Brain microvascular endothelial cell (primary cell): ENCODE measurements around the gene MTA2.
"Not testable (repeated sequence)": the region's sequence is repeated elsewhere in the genome, so short reads cannot be mapped to it uniquely, and the experiment has no call there.

ENCODE experiments used
- DNase-seq: peaks from one replicate; pipeline ENCODE4 v3.0.0-alpha.2; 2020
- H3K27ac ChIP-seq: fragments of 250-450 bp; sonication (Bioruptor Pico); 2 replicates; pipeline ENCODE4 v1.5.1; 2020; ENCODE audit warnings: mild to moderate bottlenecking, moderate library complexity
- H3K27me3 ChIP-seq: fragments of 250-450 bp; sonication (Bioruptor Pico); replicated peaks from 2 replicates; pipeline ENCODE4 v1.5.1; 2020; ENCODE audit warnings: mild to moderate bottlenecking
- H3K36me3 ChIP-seq: fragments of 250-450 bp; sonication (Bioruptor Pico); replicated peaks from 2 replicates; pipeline ENCODE4 v1.5.1; 2020; ENCODE audit warnings: mild to moderate bottlenecking
- H3K4me3 ChIP-seq: 2 replicates; pipeline ENCODE4 v1.5.1; 2011; ENCODE audit warnings: low read depth, mild to moderate bottlenecking, control low read depth, low read length, moderate library complexity
- in situ Hi-C: cut with HindIII; loops from 2 replicates; pipeline ENCODE4 v1.10.0; 2017; ENCODE audit warnings: low sequenced_read_pairs, low pct_ligation_motif_present
- TF ChIP-seq, protein P1 (sequence below): IDR thresholded peaks from 2 replicates; pipeline ENCODE4 v1.5.1; 2011; ENCODE audit warnings: low read depth, mild to moderate bottlenecking, moderate library complexity, low read length, control low read depth, inconsistent platforms; ENCODE audit errors: missing control alignments

The MTA2 gene

DNA sequence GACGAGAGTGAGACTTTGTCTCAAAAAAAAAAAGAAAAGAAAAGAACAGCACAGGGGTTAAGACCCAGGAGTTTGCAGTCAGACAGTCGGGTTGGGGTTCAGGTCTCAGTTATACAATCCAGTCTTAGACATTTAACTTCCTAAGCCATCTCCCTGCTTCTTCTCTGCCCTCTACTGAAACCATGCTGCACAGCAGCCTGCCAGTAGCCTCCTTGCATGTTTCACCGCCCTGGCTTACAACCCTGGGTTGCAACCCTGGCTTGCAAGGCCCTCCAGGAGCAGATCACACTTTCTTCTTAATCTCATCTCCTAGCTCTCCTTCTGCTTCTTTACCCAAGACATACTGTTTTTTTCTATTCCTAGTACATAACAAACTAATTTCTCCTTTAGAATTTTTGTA, 26.0 kb upstream of the MTA2 start:
- no peak overlapping the region for H3K27ac ChIP-seq
- H3K36me3 ChIP-seq, result peaks cover 68% of the 10 kb centered on the region
- DNase-seq, result no peak
- H3K27me3 ChIP-seq, result no peaks in the 10 kb centered on the region
- TF ChIP-seq, protein P1, sequence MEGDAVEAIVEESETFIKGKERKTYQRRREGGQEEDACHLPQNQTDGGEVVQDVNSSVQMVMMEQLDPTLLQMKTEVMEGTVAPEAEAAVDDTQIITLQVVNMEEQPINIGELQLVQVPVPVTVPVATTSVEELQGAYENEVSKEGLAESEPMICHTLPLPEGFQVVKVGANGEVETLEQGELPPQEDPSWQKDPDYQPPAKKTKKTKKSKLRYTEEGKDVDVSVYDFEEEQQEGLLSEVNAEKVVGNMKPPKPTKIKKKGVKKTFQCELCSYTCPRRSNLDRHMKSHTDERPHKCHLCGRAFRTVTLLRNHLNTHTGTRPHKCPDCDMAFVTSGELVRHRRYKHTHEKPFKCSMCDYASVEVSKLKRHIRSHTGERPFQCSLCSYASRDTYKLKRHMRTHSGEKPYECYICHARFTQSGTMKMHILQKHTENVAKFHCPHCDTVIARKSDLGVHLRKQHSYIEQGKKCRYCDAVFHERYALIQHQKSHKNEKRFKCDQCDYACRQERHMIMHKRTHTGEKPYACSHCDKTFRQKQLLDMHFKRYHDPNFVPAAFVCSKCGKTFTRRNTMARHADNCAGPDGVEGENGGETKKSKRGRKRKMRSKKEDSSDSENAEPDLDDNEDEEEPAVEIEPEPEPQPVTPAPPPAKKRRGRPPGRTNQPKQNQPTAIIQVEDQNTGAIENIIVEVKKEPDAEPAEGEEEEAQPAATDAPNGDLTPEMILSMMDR, result peak; percentile 24
- in situ Hi-C loops, result no loop called here
- no peak overlapping the region for H3K4me3 ChIP-seq

DNA sequence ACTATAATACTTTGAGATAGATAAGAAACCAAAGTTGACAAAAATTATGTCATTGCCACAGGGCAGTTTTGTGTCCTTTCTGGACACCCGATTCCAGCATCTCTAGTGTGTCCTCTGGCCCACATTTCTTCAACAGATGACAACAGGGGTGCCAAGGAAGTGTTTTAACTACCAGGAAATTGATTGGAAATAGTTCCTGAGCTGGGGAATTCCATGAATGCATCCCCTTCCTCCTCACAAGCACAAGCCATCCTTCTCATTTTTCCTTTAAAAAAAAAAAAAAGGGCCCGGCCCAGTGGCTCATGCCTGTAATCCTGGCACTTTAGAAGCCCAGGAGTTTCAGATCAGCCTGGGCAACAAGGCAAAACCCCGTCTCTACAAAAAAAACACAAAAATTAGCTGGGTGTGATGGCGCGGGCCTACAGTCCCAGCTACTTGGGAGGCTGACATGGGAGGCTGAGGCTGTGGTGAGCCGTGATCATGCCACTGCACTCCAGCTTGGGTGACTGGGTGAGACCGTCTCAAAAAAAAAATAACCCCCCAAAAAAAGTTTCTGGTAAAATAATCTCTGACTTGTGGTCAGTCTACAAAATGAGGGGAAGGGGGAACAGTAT, 20.9 kb upstream of the MTA2 start:
- Histone ChIP-seq H3K27ac (peak overlapping the region; percentile 40), H3K27me3 (no peaks in the 10 kb centered on the region), H3K36me3 (peaks cover 24% of the 10 kb centered on the region), H3K4me3 (no peak overlapping the region)
- TF ChIP-seq, protein P1, result no peak
- no peak for DNase-seq
- in situ Hi-C loops, result no loop called here

DNA sequence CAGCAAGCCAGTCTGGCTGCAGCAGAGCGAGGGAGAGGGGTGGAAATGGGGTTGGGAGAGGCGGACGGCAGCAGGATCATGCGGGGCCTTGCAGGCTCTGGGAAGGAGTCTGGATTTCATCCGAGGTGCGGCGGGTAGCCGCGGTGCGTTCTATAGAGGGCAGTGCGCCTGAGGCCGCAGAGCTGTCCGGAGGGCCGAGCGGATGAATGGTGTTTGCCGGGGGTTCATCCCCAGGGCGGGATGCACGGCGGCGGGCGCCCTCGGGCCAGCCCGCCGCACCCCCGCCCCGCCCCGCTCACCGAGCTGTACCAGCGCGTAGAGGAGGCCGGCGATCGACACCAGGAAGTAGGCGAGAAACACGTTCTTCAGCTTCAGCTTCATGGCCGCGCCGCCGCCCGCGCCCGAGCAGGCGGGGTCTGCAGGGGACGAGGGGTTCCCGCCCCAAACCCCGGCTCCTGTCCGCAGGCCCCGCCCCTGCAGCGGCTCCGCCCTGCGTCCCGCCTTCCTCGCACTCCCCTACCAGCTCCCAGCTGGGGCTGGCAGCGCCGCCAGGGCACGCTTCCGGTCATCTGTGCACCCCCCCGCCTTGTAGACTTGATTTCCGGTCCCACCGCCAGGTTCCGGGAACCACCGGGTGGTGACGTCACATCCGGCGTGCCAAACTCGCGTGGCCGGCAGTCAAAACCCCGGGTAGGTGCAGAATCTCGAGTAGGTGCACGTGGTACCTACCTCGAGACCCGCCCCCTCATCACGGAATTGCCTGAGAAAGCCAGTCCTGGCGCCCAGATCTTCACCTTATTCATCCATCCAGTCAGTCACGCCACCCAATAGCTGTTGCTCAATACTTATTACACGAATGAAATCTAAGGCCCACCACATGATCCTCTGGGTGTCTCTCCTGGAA, 20.2 kb upstream of the MTA2 start, which contains the start of gene B3GAT3:
Gene B3GAT3, minus strand, starts transcription at position 420 of the 904 bp plus-strand sequence. Its CDS starts 39 bp downstream, at position 381.
- peak; percentile 96 for DNase-seq
- H3K27ac ChIP-seq, result peak within 1 kb of the TSS; percentile 40
- peak within 1 kb of the TSS; percentile 78 for H3K4me3 ChIP-seq
- H3K36me3 ChIP-seq, result peaks cover 23% of the 10 kb centered on the region
- H3K27me3 ChIP-seq, result no peaks in the 10 kb centered on the region
- in situ Hi-C loops, result no loop called here
- TF ChIP-seq, protein P1, result peak; percentile 18

DNA sequence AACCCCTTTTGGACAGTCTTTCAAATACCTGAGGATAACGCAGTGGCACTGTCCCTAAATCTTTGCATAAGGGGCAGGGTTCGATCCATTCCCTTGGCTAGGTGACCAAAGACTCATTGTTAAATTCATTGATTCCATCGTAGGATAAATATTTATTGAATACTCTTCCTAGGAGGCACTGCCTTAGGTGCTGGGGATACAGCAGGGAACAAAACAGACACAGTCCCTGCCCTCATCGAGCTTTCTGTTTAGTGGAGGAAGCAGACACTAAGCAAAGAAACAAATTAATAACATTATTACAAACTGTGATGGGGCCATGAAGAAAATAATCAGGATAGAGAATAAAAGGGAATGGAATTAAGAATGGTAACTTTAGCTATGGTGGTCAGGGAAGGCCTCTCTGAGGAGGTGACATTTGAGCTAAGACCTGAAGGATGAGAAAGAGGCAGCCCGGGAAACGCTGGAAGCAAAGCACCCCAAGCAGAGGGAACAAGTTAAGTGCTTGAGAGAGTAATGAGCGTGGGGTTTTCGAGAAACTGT, 19.4 kb upstream of the MTA2 start:
- no peaks in the 10 kb centered on the region for H3K27me3 ChIP-seq
- peak overlapping the region; percentile 40 for H3K27ac ChIP-seq
- TF ChIP-seq, protein P1, result no peak
- DNase-seq, result no peak
- H3K4me3 ChIP-seq, result peak overlapping the region; percentile 78
- H3K36me3 ChIP-seq, result peaks cover 23% of the 10 kb centered on the region
- in situ Hi-C loops, result no loop called here

DNA sequence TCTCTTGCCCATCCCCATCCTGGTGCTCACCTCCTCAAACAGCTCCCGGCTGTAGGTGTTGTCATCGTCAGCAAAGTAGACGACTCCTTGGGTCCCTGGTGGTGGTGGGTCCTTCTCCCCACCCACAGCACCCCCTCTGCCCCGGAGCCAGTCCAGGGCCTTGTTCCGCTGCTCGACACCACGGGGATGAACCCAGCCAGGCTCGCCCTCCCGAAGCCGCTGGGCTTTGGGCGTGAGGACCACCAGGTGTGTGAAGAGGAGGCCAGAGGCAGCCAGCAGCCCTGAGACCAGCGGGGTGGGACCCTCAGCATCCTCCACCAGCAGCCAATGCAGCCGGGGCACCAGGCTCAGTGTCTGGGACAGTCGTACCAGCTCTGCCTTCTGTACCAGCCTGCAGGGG, 15.3 kb upstream of the MTA2 start:
- H3K27me3 ChIP-seq, H3K27ac ChIP-seq, H3K4me3 ChIP-seq, DNase-seq, in situ Hi-C loops: not testable (repeated sequence)
- H3K36me3 ChIP-seq, result peaks cover 12% of the 10 kb centered on the region

DNA sequence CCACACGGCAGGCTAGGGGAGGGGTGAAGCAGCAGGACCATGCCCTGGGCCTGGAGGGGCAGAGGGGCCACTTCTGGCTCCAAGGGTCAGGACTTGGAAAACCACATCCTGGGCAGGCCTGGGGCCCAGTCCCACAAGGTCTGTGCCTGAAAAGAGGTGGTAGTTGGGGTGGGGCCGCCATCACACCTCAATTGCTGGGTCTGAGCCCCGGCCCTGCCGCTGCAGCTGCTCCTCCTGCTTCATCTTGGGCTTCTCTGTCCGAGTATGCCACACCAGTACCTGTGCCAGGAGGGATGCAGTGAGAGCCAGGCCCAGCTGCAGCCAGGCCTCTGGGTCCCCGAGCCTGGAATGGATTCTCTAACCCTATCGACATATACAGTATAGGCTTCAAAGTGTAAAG, 13.9 kb upstream of the MTA2 start:
- in situ Hi-C loops, result no loop called here
- no peak for DNase-seq
- H3K36me3 ChIP-seq, result peaks cover 12% of the 10 kb centered on the region
- no peak overlapping the region for H3K4me3 ChIP-seq
- H3K27ac ChIP-seq, result no peak overlapping the region
- TF ChIP-seq, protein P1, result no peak
- no peaks in the 10 kb centered on the region for H3K27me3 ChIP-seq
